Measurements from ENCODE around the gene GLCE.

The GLCE gene

DNA sequence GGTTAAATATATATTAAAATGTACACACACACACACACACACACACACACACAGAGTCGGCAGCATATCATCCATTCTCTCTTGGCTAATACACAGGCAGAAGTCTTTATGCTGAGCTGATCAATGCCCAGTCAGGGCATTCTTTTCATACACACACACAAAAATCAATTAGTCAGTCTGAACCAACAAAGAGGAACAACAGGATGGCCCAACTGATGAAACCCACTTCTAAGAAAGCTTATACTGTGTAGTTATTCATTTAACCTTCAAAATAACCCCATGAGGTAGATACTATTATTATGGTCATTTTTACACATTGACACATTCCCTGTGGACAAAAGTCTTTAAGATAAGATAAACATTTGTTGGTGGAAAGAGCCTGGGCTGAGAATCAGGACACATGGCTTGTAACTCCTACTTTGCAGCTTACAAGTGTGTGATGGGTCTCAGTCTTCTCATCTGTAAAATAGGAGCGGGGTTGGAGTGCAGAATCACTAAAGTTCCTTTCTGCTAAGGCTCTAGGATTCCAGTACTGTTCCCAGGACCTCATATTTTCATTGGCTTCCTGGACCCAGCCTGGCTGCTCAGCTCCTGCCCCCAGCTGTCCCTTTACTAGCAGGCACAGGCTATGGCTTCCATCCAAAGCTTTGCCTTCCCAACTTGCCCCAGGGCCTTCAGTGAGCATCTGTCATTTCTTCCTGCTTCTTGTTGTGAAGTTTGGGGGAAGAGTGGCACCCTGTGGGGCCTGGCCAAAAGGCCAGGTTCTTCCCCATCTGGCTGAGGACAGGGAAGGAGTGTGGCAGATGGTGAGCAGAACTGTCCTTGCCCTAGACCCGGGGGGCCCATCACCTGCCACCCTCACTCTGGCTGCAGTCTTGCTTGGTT is 27.2 kb upstream of the GLCE start:
- TF ChIP-seq EP300 (IDR thresholded peaks at IDR 0.05; ENCODE audit: borderline replicate concordance), result no peak
- TF ChIP-seq ZBTB7A (IDR thresholded peaks at IDR 0.05; ENCODE audit: low read depth), result no peak
- TF ChIP-seq CREB1 (IDR thresholded peaks at IDR 0.05; ENCODE audit: low read depth), result no peak
- TF ChIP-seq, protein P1, sequence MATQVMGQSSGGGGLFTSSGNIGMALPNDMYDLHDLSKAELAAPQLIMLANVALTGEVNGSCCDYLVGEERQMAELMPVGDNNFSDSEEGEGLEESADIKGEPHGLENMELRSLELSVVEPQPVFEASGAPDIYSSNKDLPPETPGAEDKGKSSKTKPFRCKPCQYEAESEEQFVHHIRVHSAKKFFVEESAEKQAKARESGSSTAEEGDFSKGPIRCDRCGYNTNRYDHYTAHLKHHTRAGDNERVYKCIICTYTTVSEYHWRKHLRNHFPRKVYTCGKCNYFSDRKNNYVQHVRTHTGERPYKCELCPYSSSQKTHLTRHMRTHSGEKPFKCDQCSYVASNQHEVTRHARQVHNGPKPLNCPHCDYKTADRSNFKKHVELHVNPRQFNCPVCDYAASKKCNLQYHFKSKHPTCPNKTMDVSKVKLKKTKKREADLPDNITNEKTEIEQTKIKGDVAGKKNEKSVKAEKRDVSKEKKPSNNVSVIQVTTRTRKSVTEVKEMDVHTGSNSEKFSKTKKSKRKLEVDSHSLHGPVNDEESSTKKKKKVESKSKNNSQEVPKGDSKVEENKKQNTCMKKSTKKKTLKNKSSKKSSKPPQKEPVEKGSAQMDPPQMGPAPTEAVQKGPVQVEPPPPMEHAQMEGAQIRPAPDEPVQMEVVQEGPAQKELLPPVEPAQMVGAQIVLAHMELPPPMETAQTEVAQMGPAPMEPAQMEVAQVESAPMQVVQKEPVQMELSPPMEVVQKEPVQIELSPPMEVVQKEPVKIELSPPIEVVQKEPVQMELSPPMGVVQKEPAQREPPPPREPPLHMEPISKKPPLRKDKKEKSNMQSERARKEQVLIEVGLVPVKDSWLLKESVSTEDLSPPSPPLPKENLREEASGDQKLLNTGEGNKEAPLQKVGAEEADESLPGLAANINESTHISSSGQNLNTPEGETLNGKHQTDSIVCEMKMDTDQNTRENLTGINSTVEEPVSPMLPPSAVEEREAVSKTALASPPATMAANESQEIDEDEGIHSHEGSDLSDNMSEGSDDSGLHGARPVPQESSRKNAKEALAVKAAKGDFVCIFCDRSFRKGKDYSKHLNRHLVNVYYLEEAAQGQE (IDR thresholded peaks at IDR 0.05; ENCODE audit: low read depth), result no peak
- no peak for TF ChIP-seq TEAD4 (IDR thresholded peaks at IDR 0.05)
- no peak for TF ChIP-seq TAF1 (IDR thresholded peaks at IDR 0.05; ENCODE audit: low read depth)
- TF ChIP-seq EGR1 (IDR thresholded peaks at IDR 0.05), result no peak
- TF ChIP-seq USF1 (IDR thresholded peaks at IDR 0.05), result no peak
- TF ChIP-seq FOXM1 (IDR thresholded peaks at IDR 0.05; ENCODE audit: borderline replicate concordance, low read depth), result no peak
- no peak for TF ChIP-seq CEBPB (IDR thresholded peaks at IDR 0.05)
- TF ChIP-seq NFIC (IDR thresholded peaks at IDR 0.05), result no peak
- TF ChIP-seq RAD21 (IDR thresholded peaks at IDR 0.05; ENCODE audit: low read depth), result no peak
- TF ChIP-seq TCF12 (IDR thresholded peaks at IDR 0.05; ENCODE audit: low read depth), result no peak
- TF ChIP-seq, protein P2, sequence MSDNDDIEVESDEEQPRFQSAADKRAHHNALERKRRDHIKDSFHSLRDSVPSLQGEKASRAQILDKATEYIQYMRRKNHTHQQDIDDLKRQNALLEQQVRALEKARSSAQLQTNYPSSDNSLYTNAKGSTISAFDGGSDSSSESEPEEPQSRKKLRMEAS (IDR thresholded peaks at IDR 0.05), result no peak
- TF ChIP-seq YY1 (IDR thresholded peaks at IDR 0.05; ENCODE audit: low read depth), result no peak

GRCh38 chr15:69133862-69134519 is 26.4 kb upstream of the GLCE start:
- TF ChIP-seq, protein P1 (IDR thresholded peaks at IDR 0.05; ENCODE audit: low read depth), result no peak

DNA sequence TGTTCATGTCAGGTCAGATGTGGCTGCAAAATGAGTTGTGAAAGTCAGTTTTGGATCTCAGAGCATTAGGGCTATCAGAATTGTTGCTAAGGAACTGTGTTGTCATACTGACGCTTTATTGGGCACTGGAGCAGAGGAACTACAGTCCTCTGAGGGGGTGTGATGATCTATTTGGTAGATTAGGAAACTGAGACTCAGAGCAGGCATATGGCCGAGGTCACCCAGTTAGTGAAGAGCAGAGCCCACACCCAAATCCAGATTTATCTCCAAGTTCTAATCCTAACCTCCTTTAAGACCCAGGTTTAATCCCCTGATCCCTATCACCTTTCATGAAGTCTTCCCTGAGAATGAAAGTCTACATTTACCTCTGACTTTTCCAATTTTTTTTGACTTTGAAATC is 25.6 kb upstream of the GLCE start:
- TF ChIP-seq TCF12 (IDR thresholded peaks at IDR 0.05; ENCODE audit: low read depth) (no peak), FOXM1 (IDR thresholded peaks at IDR 0.05; ENCODE audit: borderline replicate concordance, low read depth) (no peak), CREB1 (IDR thresholded peaks at IDR 0.05; ENCODE audit: low read depth) (no peak), ZBTB7A (IDR thresholded peaks at IDR 0.05; ENCODE audit: low read depth) (no peak), NFIC (IDR thresholded peaks at IDR 0.05) (no peak), CEBPB (IDR thresholded peaks at IDR 0.05) (no peak), USF1 (IDR thresholded peaks at IDR 0.05) (no peak), RAD21 (IDR thresholded peaks at IDR 0.05; ENCODE audit: low read depth) (no peak), TAF1 (IDR thresholded peaks at IDR 0.05; ENCODE audit: low read depth) (no peak), YY1 (IDR thresholded peaks at IDR 0.05; ENCODE audit: low read depth) (no peak), EP300 (IDR thresholded peaks at IDR 0.05; ENCODE audit: borderline replicate concordance) (no peak)
- TF ChIP-seq, protein P1 (IDR thresholded peaks at IDR 0.05; ENCODE audit: low read depth), result no peak

- no peak for TF ChIP-seq CEBPB (IDR thresholded peaks at IDR 0.05)
- no peak for TF ChIP-seq EP300 (IDR thresholded peaks at IDR 0.05; ENCODE audit: borderline replicate concordance)
- TF ChIP-seq NFIC (IDR thresholded peaks at IDR 0.05), result no peak
- TF ChIP-seq, protein P2 (IDR thresholded peaks at IDR 0.05), result no peak
- TF ChIP-seq TCF12 (IDR thresholded peaks at IDR 0.05; ENCODE audit: low read depth), result no peak
- TF ChIP-seq RAD21 (IDR thresholded peaks at IDR 0.05; ENCODE audit: low read depth), result no peak
- TF ChIP-seq TEAD4 (IDR thresholded peaks at IDR 0.05), result no peak
- TF ChIP-seq TAF1 (IDR thresholded peaks at IDR 0.05; ENCODE audit: low read depth), result no peak
- no peak for TF ChIP-seq CREB1 (IDR thresholded peaks at IDR 0.05; ENCODE audit: low read depth)
- no peak for TF ChIP-seq ZBTB7A (IDR thresholded peaks at IDR 0.05; ENCODE audit: low read depth)
- no peak for TF ChIP-seq EGR1 (IDR thresholded peaks at IDR 0.05)
- no peak for TF ChIP-seq USF1 (IDR thresholded peaks at IDR 0.05)
- no peak for TF ChIP-seq YY1 (IDR thresholded peaks at IDR 0.05; ENCODE audit: low read depth)
- TF ChIP-seq FOXM1 (IDR thresholded peaks at IDR 0.05; ENCODE audit: borderline replicate concordance, low read depth), result no peak
- TF ChIP-seq, protein P1 (IDR thresholded peaks at IDR 0.05; ENCODE audit: low read depth), result no peak
These were observed 24.9 kb upstream of the GLCE start for GRCh38 chr15:69135499-69135898.
